ENCODE results near the gene ZNF24.

ZNF24 gene

GRCh38 chr18:35390951-35391700, 46.9 kb upstream of the ZNF24 start:
- no peaks in the 10 kb centered on the region for H3K36me3 ChIP-seq (ENCODE audit: insufficient read depth, low read length)
- H4K20me1 ChIP-seq (ENCODE audit: insufficient read depth, low read length): no peaks in the 10 kb centered on the region
- H3F3A ChIP-seq (ENCODE audit: insufficient read depth, low read length): no peaks in the 10 kb centered on the region
- H2AFZ ChIP-seq (ENCODE audit: low read length): no peak overlapping the region
- no peak for TF ChIP-seq CTCF (IDR thresholded peaks at IDR 0.05; ENCODE audit: low read length)
- TF ChIP-seq EZH2 (IDR thresholded peaks at IDR 0.05; ENCODE audit: borderline replicate concordance, low read length): no peak
- no peak overlapping the region for H3K27ac ChIP-seq (ENCODE audit: low read depth, low read length, poor library complexity, severe bottlenecking)
- H3K4me1 ChIP-seq (ENCODE audit: insufficient read depth, low read length, severe bottlenecking): peaks cover 9% of the 10 kb centered on the region
- no peaks in the 10 kb centered on the region for H3K27me3 ChIP-seq (ENCODE audit: insufficient read depth, low read length)
- no peaks in the 10 kb centered on the region for H3K9me2 ChIP-seq (ENCODE audit: low read depth, low read length)
- H3K4me2 ChIP-seq (ENCODE audit: low read length): no peak overlapping the region
- H3K9ac ChIP-seq (ENCODE audit: low read length): no peak overlapping the region
- H3K9me3 ChIP-seq (ENCODE audit: low read length): no peaks in the 10 kb centered on the region
- no peaks in the 10 kb centered on the region for H3K79me2 ChIP-seq (ENCODE audit: insufficient read depth, low read length)
- H3K4me3 ChIP-seq (ENCODE audit: low read depth, low read length, poor library complexity, severe bottlenecking): no peak overlapping the region

GRCh38 chr18:35389095-35389618, 44.9 kb upstream of the ZNF24 start:
- Histone ChIP-seq H3K4me3 (ENCODE audit: low read depth, low read length, poor library complexity, severe bottlenecking) (no peak overlapping the region), H3K79me2 (ENCODE audit: insufficient read depth, low read length) (no peaks in the 10 kb centered on the region), H3K9me3 (ENCODE audit: low read length) (no peaks in the 10 kb centered on the region), H3K9me2 (ENCODE audit: low read depth, low read length) (no peaks in the 10 kb centered on the region), H2AFZ (ENCODE audit: low read length) (no peak overlapping the region), H3K4me1 (ENCODE audit: insufficient read depth, low read length, severe bottlenecking) (peaks cover 9% of the 10 kb centered on the region), H3K36me3 (ENCODE audit: insufficient read depth, low read length) (no peaks in the 10 kb centered on the region), H4K20me1 (ENCODE audit: insufficient read depth, low read length) (no peaks in the 10 kb centered on the region), H3K9ac (ENCODE audit: low read length) (no peak overlapping the region), H3K27me3 (ENCODE audit: insufficient read depth, low read length) (no peaks in the 10 kb centered on the region), H3F3A (ENCODE audit: insufficient read depth, low read length) (no peaks in the 10 kb centered on the region), H3K27ac (ENCODE audit: low read depth, low read length, poor library complexity, severe bottlenecking) (no peak overlapping the region), H3K4me2 (ENCODE audit: low read length) (no peak overlapping the region)
- TF ChIP-seq EZH2 (IDR thresholded peaks at IDR 0.05; ENCODE audit: borderline replicate concordance, low read length) (no peak), CTCF (IDR thresholded peaks at IDR 0.05; ENCODE audit: low read length) (no peak)

- Histone ChIP-seq H3K4me2 (ENCODE audit: low read length) (no peak overlapping the region), H3K9me2 (ENCODE audit: low read depth, low read length) (no peaks in the 10 kb centered on the region), H3K9ac (ENCODE audit: low read length) (no peak overlapping the region), H2AFZ (ENCODE audit: low read length) (no peak overlapping the region), H3K4me1 (ENCODE audit: insufficient read depth, low read length, severe bottlenecking) (peaks cover 9% of the 10 kb centered on the region), H3K27me3 (ENCODE audit: insufficient read depth, low read length) (no peaks in the 10 kb centered on the region), H3F3A (ENCODE audit: insufficient read depth, low read length) (no peaks in the 10 kb centered on the region), H3K27ac (ENCODE audit: low read depth, low read length, poor library complexity, severe bottlenecking) (no peak overlapping the region), H3K4me3 (ENCODE audit: low read depth, low read length, poor library complexity, severe bottlenecking) (no peak overlapping the region), H3K9me3 (ENCODE audit: low read length) (no peaks in the 10 kb centered on the region), H3K36me3 (ENCODE audit: insufficient read depth, low read length) (no peaks in the 10 kb centered on the region), H4K20me1 (ENCODE audit: insufficient read depth, low read length) (no peaks in the 10 kb centered on the region), H3K79me2 (ENCODE audit: insufficient read depth, low read length) (no peaks in the 10 kb centered on the region)
- TF ChIP-seq CTCF (IDR thresholded peaks at IDR 0.05; ENCODE audit: low read length): no peak
- TF ChIP-seq EZH2 (IDR thresholded peaks at IDR 0.05; ENCODE audit: borderline replicate concordance, low read length): no peak
Measured at GRCh38 chr18:35387152-35387571, 42.9 kb upstream of the ZNF24 start.

Measured in OCI-LY1 (cell line).